B cell (primary cell): ENCODE results near the gene EPB41L4B. TPM values are rescaled to one million over a fixed set of nuclear protein-coding genes. Genes with fewer than 3 reads are reported as not detected.

Experiments used
- ATAC-seq: fragments of 200-7000 bp; cut with Tn5 transposase; one replicate; pipeline ENCODE4 v1.10.0; 2021; ENCODE audit warnings: low read depth, mild to moderate bottlenecking, moderate number of reproducible peaks, moderate library complexity
- CTCF ChIA-PET: fragments of 350-600 bp; sonication (Branson Sonifier 250); formaldehyde crosslinking; loops from one replicate; lab custom pipeline; 2021; ENCODE audit warnings: antibody characterized with exemption, inconsistent platforms; lab: Charles Lee
- POLR2A ChIA-PET: fragments of 350-600 bp; sonication (Branson Sonifier 250); formaldehyde crosslinking; loops from one replicate; lab custom pipeline; 2021; ENCODE audit warnings: antibody characterized with exemption; lab: Charles Lee
- DNase-seq: peaks from one replicate; pipeline ENCODE4 v3.0.0; 2013
- H2AFZ ChIP-seq: 2 replicates; pipeline ENCODE4 v1.6.1; 2012; ENCODE audit warnings: mild to moderate bottlenecking, low read depth, low read length; ENCODE audit not compliant: insufficient read depth, poor library complexity, severe bottlenecking
- H3K27ac ChIP-seq, 2 donors: 1 replicate in 1 of 2; 2 replicates in 1 of 2; pipeline ENCODE4 v1.5.1; 2012 to 2013; ENCODE audit warnings: low read length in 2 of 2, mild to moderate bottlenecking in 2 of 2, moderate library complexity in 1 of 2
- H3K27me3 ChIP-seq, 4 experiments: fragments of 200-600 bp in 1 of 4; sonication (generic) in 1 of 4; replicated peaks in 1 of 4; 1 replicate in 2 of 4; 2 replicates in 2 of 4; pipeline versions ENCODE4 v1.6.1 to v1.7.0; 2013 to 2016; ENCODE audit warnings: low read length in 3 of 4, mild to moderate bottlenecking in 2 of 4, mixed read lengths in 1 of 4, moderate library complexity in 1 of 4; ENCODE audit not compliant: insufficient read depth in 4 of 4, control insufficient read depth in 3 of 4; ENCODE audit errors: control extremely low read depth in 1 of 4
- H3K36me3 ChIP-seq, 2 experiments: replicated peaks in 1 of 2; 1 replicate in 1 of 2; 2 replicates in 1 of 2; pipeline versions ENCODE4 v1.6.1 to v1.7.1; 2013; ENCODE audit warnings: low read length in 1 of 2; ENCODE audit not compliant: insufficient read depth in 2 of 2, control insufficient read depth in 1 of 2; ENCODE audit errors: control extremely low read depth in 1 of 2, extremely low read depth in 1 of 2
- H3K4me1 ChIP-seq, 2 donors: fragments of 200-600 bp in 1 of 2; sonication (generic) in 1 of 2; 1 replicate in 1 of 2; 2 replicates in 1 of 2; pipeline versions ENCODE4 v1.5.1 to v1.6.1; 2013 to 2017; ENCODE audit warnings: low read length in 2 of 2; ENCODE audit not compliant: control insufficient read depth in 2 of 2, insufficient read depth in 2 of 2
- H3K4me2 ChIP-seq: replicated peaks from 2 replicates; pipeline ENCODE3; 2012; ENCODE audit warnings: mild to moderate bottlenecking, low read depth, low read length; ENCODE audit not compliant: poor library complexity, severe bottlenecking
- H3K4me3 ChIP-seq, 5 experiments: fragments of 200-600 bp in 1 of 5; sonication (generic) in 1 of 5; 1 replicate in 3 of 5; 2 replicates in 2 of 5; pipeline versions ENCODE4 v1.5.1 to v1.7.0; 2011 to 2016; ENCODE audit warnings: low read length in 4 of 5, mild to moderate bottlenecking in 4 of 5, low read depth in 2 of 5, control low read depth in 1 of 5, moderate library complexity in 1 of 5; ENCODE audit not compliant: insufficient read depth in 1 of 5; ENCODE audit errors: control extremely low read depth in 1 of 5, extremely low read depth in 1 of 5
- H3K79me2 ChIP-seq: fragments of 200-600 bp; sonication (generic); one replicate; pipeline ENCODE4 v1.6.0; 2016; ENCODE audit warnings: low read length; ENCODE audit not compliant: control insufficient read depth, insufficient read depth
- H3K9ac ChIP-seq: fragments of 200-600 bp; sonication (generic); 2 replicates; pipeline ENCODE4 v1.6.1; 2017; ENCODE audit warnings: mild to moderate bottlenecking, low read length, moderate library complexity
- H3K9me3 ChIP-seq, 3 donors: one replicate each; pipeline versions ENCODE4 v1.6.1 to v1.7.1; 2013; ENCODE audit warnings: low read length in 2 of 3; ENCODE audit not compliant: control insufficient read depth in 2 of 3, insufficient read depth in 1 of 3; ENCODE audit errors: control extremely low read depth in 1 of 3
- H4K20me1 ChIP-seq: 2 replicates; pipeline ENCODE4 v1.6.0; 2012; ENCODE audit warnings: mild to moderate bottlenecking, low read length; ENCODE audit not compliant: insufficient read depth, control insufficient read depth, poor library complexity, severe bottlenecking
- H3K27ac Mint-ChIP-seq: one replicate; pipeline ENCODE4 v1.8.0; 2021; ENCODE audit warnings: mixed read lengths
- H3K27me3 Mint-ChIP-seq: one replicate; pipeline ENCODE4 v1.8.0; 2021; ENCODE audit warnings: mixed read lengths
- H3K4me1 Mint-ChIP-seq: one replicate; pipeline ENCODE4 v1.8.0; 2021; ENCODE audit warnings: mixed read lengths
- H3K4me3 Mint-ChIP-seq: one replicate; pipeline ENCODE4 v1.8.0; 2021; ENCODE audit warnings: mixed read lengths
- H3K9me3 Mint-ChIP-seq: one replicate; pipeline ENCODE4 v1.8.0; 2022; ENCODE audit warnings: mixed read lengths; ENCODE audit not compliant: insufficient read depth
- EZH2 ChIP-seq: IDR thresholded peaks from 2 replicates; pipeline ENCODE4 v1.6.1; 2012; ENCODE audit warnings: borderline replicate concordance, low read depth, mild to moderate bottlenecking, moderate library complexity, low read length; ENCODE audit not compliant: insufficient read depth, poor library complexity, severe bottlenecking
- WGBS: methylation state at CpG from one replicate; pipeline ENCODE4 v1.1.5; 2013; ENCODE audit warnings: missing lambda C conversion rate; ENCODE audit not compliant: insufficient coverage; 5-methylcytosine and 5-hydroxymethylcytosine counted together
- intact Hi-C: fragments of 100-400 bp; cut with micrococcal nuclease; formaldehyde crosslinking; loops from one replicate; pipeline ENCODE4 v1.10.0; 2022
- polyA plus RNA-seq: library from polyadenylated mRNA; depleted of rRNA; stranded (reverse); fragments of >200 nt; gene quantifications from 2 replicates; pipeline ENCODE4 v1.2.3, GENCODE V29; 2012
- total RNA-seq, 2 donors: library from RNA; stranded (reverse); fragments of 120-200 nt in 1 of 2; gene quantifications; 1 replicate in 1 of 2; 2 replicates in 1 of 2; pipeline versions ENCODE4 v1.2.3 to v1.2.4, GENCODE V29; 2013 to 2022
- TF ChIP-seq, protein P1 (sequence below): fragments of 200-600 bp; IDR thresholded peaks from one replicate; pipeline ENCODE4 v1.8.0; 2022; ENCODE audit warnings: antibody characterized with exemption, mild to moderate bottlenecking

Gene EPB41L4B
- total and polyA plus RNA-seq, 2 donors (not counting 1 experiment from before 2014, with no cell fraction given): 2.9 TPM; not detected in 1

DNA sequence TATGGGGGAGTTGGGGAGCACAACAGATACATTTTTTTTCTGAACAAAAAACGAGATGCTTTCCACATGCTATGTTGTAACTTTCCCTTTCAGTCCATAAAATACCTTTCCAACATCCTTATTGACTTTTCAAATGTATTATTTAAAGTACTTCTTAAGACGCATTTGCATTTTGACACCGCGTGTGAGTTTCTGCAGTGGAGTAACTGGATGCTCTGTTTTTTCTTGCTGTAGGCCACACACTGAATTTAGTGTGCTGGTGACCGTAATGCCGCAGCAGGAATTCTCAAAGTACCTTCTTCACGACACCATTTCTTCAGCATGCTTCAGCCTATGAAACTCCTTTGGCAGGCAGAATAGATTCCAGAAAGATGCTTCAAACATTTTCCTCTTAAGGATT is 14.3 kb upstream of the EPB41L4B start:
- POLR2A ChIA-PET: no interaction called here
- TF ChIP-seq EZH2: no peak
- TF ChIP-seq, protein P1, sequence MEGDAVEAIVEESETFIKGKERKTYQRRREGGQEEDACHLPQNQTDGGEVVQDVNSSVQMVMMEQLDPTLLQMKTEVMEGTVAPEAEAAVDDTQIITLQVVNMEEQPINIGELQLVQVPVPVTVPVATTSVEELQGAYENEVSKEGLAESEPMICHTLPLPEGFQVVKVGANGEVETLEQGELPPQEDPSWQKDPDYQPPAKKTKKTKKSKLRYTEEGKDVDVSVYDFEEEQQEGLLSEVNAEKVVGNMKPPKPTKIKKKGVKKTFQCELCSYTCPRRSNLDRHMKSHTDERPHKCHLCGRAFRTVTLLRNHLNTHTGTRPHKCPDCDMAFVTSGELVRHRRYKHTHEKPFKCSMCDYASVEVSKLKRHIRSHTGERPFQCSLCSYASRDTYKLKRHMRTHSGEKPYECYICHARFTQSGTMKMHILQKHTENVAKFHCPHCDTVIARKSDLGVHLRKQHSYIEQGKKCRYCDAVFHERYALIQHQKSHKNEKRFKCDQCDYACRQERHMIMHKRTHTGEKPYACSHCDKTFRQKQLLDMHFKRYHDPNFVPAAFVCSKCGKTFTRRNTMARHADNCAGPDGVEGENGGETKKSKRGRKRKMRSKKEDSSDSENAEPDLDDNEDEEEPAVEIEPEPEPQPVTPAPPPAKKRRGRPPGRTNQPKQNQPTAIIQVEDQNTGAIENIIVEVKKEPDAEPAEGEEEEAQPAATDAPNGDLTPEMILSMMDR: no peak
- Histone ChIP-seq H3K4me2 (no peak overlapping the region), H3K36me3 (no peaks in the 10 kb centered on the region), H3K9me3 (no peaks in the 10 kb centered on the region), H3K79me2 (no peaks in the 10 kb centered on the region), H3K27me3 (no peaks in the 10 kb centered on the region), H3K9ac (no peak overlapping the region), H4K20me1 (no peaks in the 10 kb centered on the region), H3K4me1 (no peaks in the 10 kb centered on the region), H3K4me3 (no peak overlapping the region), H2AFZ (no peak overlapping the region), H3K27ac (no peak overlapping the region)
- H3K4me1 Mint-ChIP-seq: no peaks in the 10 kb centered on the region
- no peaks in the 10 kb centered on the region for H3K9me3 Mint-ChIP-seq
- no peak overlapping the region for H3K4me3 Mint-ChIP-seq
- CTCF ChIA-PET: no interaction called here
- H3K27ac Mint-ChIP-seq: no peak overlapping the region
- DNase-seq (no peak), ATAC-seq (no peak)
- intact Hi-C loops: no loop called here
- WGBS: 100% methylated on average over 4 of the region's 7 CpGs
- H3K27me3 Mint-ChIP-seq: peaks cover 9% of the 10 kb centered on the region

DNA sequence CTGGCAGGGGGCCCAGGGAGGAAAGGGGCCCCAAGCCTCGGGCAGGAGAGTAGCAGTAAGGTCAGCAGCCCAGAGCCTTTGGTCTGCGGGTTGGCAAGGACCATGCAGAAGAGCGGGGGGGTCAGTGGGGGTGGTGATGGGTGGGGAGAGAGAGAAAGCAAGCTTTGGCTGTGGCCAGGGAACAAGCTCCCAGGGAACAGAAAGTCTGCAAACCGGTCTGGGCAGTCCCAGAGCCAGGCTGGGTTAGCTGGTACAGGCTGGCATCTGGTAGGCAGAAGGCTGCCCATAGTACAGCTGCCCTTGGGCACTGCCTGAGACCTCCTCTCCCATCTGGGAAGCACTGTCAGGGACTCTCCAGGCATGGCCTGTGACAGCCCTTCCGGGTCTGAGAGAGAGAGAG is 10.5 kb upstream of the EPB41L4B start:
- no peaks in the 10 kb centered on the region for H4K20me1 ChIP-seq
- H3K27me3 ChIP-seq: peaks cover 0 to 4% (median 1%) of the 10 kb centered on the region in 4 experiments
- DNase-seq (no peak), ATAC-seq (no peak)
- no peak for TF ChIP-seq EZH2
- TF ChIP-seq, protein P1: no peak
- ChIA-PET POLR2A (no interaction called here), CTCF (no interaction called here)
- Mint-ChIP-seq H3K27me3 (peaks cover 29% of the 10 kb centered on the region), H3K4me3 (no peak overlapping the region), H3K27ac (no peak overlapping the region), H3K9me3 (no peaks in the 10 kb centered on the region), H3K4me1 (no peaks in the 10 kb centered on the region)
- H3K9me3 ChIP-seq: no peaks in the 10 kb centered on the region
- H3K4me1 ChIP-seq: no peaks in the 10 kb centered on the region
- WGBS: 56% methylated on average over 3 of the region's 5 CpGs
- no peaks in the 10 kb centered on the region for H3K36me3 ChIP-seq
- H2AFZ ChIP-seq: no peak overlapping the region
- no peak overlapping the region for H3K4me3 ChIP-seq
- no peak overlapping the region for H3K9ac ChIP-seq
- intact Hi-C loops: no loop called here
- no peak overlapping the region for H3K27ac ChIP-seq
- no peaks in the 10 kb centered on the region for H3K79me2 ChIP-seq
- H3K4me2 ChIP-seq: no peak overlapping the region
